HG03280 (cell line): Measurements from ENCODE around the gene SLC25A48.

ENCODE experiments used
- ATAC-seq: cut with Tn5 transposase; IDR thresholded peaks from one replicate; pipeline ENCODE4 v1.9.1; 2021; ENCODE audit warnings: mild to moderate bottlenecking, moderate library complexity; ENCODE audit not compliant: unreplicated experiment

SLC25A48 gene

DNA sequence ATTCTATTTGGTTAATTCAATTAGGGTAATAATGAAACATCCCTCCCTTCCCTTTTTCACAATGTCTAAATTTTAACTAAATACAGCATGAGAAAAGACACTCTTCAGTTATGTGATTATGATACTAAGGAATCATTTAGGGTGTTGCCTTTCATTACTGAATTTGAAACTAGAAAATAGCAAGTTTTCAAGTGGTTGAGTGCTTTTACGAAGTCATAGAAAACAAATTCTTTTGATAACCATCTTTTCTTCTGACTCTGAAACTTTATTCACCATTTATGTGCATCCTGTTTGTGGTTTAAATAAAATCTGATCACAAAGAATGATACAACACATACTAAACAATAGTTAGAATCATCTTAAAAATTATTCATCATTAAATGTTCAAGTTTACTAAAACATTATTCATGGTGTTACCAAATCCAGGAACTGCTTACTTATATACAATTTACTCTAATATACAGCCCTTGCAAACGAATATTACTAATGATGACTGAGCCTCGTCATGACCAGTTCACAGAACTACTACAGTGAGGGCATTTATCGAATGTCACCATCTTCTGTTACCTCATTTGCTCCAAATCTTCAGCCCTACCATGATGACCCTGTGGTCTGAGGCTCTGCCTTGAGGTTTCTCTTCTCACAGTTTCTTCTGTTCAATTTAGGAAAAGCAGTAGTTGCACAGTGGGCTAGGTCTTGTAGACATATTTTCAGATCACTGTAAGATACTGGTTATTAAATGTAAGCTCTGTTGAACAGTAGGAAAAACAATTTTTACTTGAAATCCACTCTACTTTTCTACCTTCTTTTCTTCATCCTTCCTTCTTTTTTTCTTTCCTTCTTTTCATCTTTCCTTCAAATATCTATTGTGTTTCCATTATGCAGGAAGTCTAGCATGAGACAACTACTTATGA lies 79.5 kb downstream of the SLC25A48 start:
- ATAC-seq: no peak

DNA sequence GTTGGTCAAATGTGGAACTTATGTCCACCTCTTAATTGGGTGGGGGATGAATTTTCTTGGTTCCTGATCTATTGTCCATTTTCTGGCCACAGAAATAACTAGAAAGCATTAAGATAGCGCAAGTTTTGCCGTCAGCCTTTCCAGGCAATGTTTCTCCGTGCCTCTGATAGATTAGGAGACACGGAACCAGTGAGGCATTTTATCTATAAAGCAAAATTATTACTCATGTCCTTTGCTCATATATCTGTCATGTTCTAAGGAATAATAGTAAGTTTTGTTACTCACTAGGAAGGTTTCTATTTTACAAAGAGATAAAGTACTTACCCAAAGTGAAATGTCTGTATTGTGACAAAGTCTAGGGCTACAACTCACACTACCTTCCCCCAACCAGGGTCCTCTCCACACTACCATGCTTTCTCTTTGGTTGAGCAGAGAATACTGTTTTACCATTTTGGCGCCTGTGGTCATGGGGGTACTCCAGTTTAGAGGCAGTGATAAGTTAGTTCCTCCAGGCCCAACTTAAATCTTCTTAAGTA lies 81.1 kb downstream of the SLC25A48 start:
- no peak for ATAC-seq

DNA sequence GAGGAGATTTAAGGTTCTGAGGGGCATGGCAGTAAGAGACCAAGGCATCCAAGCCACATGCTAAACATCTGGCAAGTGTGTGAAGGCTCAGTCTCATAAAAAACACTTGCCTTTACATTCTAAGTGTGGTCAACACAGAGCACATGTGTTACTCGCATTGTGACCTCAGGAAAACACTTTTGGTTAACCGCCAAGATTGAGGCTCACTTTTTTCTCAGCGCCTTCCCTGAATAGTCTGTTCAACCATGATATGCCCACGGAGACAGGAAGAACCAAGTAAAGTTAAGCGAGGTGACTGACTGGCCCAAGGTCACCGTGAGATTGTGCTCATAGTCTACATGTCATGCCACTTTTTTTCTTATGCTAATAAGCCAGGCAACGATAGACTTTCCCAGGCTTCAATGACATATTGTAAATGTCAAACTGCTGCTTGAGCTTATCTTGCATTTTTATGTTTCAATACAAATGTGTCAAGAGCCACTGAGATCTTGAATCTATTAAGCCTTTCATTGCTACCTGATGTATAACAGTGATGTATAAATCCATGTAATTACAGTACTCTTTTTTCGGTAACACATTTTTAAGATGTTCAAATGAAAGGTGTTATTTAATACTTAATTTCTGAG lies 82.3 kb downstream of the SLC25A48 start:
- ATAC-seq: no peak

DNA sequence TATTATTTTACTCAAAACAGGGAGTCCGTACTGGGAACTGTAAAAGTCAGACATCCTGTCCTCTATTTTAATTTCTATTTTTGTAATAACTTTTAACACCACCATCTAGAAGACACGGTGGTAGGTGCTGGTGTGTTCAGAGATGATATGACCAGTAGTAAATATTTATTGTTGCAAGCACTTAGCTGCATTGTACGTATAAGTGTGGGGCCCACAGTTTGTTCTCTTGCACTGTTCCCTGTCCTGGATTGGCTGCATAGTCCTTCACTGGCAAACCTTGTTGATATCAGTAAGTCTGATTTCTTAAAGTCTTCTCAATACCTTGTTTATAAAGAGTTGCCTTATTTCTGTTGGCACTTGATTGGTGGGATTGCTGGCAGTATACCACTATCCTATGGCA lies 85.7 kb downstream of the SLC25A48 start:
- ATAC-seq: no peak

GRCh38 chr5:135921388-135921787 lies 86.9 kb downstream of the SLC25A48 start:
- no peak for ATAC-seq

DNA sequence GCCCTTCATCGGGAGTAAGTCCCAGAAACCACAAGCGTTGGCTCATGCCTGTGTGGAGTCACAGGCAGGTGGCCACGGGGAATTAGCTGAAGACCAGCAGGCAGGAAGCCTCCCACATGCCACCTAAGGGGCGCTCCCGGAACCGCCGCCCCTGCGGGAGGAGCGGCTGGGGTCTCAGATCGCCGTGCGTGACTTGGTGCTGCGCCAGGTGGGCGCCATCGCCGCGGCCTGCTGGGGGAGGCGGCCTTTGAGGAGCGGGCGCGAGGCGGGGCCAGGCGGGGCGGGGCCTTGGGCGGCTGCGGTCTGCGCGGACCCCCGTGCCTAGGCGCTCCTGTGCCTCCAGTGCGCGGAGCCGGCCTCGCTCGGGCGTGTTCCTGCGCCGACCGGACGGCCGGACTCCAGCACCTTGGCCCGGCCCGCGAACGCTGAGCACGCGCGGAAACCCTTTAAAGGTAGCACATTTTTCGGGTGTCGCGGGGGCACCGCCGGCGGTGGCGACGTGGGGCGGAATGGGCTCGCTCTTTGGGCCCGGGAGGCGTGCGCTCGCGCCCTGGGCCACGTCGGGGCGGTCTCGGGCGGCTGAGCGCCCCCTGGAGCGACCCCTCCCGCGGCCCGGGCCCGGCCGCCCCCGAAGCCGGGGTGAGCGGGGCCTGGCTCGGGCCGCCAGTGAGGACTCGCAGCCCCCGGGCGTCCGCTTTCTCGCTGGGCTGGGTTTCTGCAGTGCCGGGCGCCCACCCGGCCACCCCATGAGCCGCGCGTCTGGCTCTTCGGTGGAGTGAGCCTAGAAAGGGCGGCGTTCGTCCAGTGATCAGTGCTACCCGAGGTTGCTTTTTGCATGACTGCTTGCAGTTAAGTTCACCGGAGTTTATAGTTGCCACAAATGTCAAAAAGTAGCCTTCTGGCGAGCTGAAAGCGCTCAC lies 95.8 kb downstream of the SLC25A48 start:
- no peak for ATAC-seq

GRCh38 chr5:135930949-135931295 lies 96.5 kb downstream of the SLC25A48 start:
- no peak for ATAC-seq

DNA sequence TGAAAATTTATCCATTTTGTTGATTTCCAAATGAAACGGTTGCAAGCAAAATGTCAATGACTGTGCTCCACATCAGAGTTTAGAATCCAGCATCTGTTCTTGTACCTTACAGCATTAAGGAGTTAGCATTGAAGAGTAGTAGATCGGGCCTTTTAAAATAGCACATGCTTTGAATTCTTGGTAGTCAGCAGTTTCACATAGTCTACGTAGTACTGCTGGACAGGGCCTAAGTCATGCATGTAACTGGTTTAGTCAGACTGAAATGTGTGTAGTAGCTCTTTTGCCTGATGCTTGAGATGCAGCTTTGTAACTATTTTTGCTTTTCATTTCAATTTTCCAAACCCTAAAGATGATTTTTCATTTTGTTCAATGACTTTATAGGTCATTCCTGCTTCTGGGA lies 100.5 kb downstream of the SLC25A48 start:
- ATAC-seq: no peak

DNA sequence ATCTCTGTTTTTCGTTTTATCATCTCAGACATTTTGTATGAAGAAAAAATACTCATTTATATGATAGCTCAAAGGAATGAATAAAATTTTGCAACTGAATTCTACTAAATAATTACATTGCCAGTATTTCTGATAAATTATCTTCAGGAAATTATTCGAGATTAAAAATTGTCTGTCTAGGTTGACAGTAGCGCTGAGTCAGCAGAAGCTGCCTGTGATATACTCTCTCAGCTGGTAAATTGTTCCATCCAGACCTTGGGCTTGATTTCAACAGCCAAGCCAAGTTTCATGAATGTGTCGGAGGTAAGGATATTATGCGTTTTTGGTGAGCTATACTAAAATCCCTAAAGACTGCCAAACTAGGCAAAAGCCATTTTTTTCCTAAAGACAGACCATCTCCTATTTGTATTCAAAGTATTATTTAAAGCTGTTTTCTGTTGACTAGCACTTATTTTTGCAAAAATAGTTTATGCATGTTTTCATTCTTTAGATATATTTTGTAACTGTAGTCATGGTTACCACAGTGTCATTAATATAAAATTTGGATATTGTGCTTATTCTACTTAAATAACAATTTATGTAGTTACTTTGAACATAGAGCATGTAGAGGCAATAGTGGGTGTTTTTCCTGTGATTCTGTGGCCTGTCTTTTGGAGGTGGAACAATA lies 102.9 kb downstream of the SLC25A48 start:
- ATAC-seq: no peak
